ENCODE results near the gene SDSL. TPM values are rescaled to one million over a fixed set of nuclear protein-coding genes. Genes with fewer than 3 reads are reported as not detected.

SDSL gene
- polyA plus RNA-seq, 3 donors = 4.6 to 10.0 (median 6.5) TPM

- H4K20me1 ChIP-seq (ENCODE audit: insufficient read depth, low read length) = no peaks in the 10 kb centered on the region
- WGBS (ENCODE audit: insufficient coverage) = 90% methylated on average over 3 of the region's 6 CpGs
- intact Hi-C loops (cut with micrococcal nuclease) = no loop called here
- Mint-ChIP-seq H3K4me1 (no peaks in the 10 kb centered on the region), H3K27me3 (ENCODE audit: low read depth in 3 of 3) (peaks cover 2 to 8% (median 5%) of the 10 kb centered on the region in 3 donors), H3K36me3 (no peaks in the 10 kb centered on the region), H3K27ac (no peak overlapping the region), H3K9me3 (no peaks in the 10 kb centered on the region), H3K4me3 (no peak overlapping the region)
- no peaks in the 10 kb centered on the region for H3K9me3 ChIP-seq (replicated peaks in 1 of 2; ENCODE audit: control insufficient read depth in 1 of 2, insufficient read depth in 1 of 2, low read length in 2 of 2)
- H3K36me3 ChIP-seq (replicated peaks in 1 of 2; ENCODE audit: control insufficient read depth in 1 of 2, insufficient read depth in 2 of 2, low read length in 2 of 2) = no peaks in the 10 kb centered on the region
- no peak overlapping the region for H3K27ac ChIP-seq (ENCODE audit: low read depth in 1 of 2, low read length in 2 of 2)
- no peak overlapping the region for H2AFZ ChIP-seq (ENCODE audit: insufficient read depth, low read depth, low read length, poor library complexity, severe bottlenecking)
- no peak for TF ChIP-seq CTCF (IDR thresholded peaks at IDR 0.05)
- DNase-seq = no peak
- H3K79me2 ChIP-seq (ENCODE audit: insufficient read depth, low read length) = no peaks in the 10 kb centered on the region
- no peaks in the 10 kb centered on the region for H3K27me3 ChIP-seq (ENCODE audit: control insufficient read depth in 2 of 2, insufficient read depth in 2 of 2, low read length in 2 of 2)
- H3K4me2 ChIP-seq (replicated peaks; ENCODE audit: extremely low read depth, low read length, poor library complexity, severe bottlenecking) = no peak overlapping the region
- no peak overlapping the region for H3K9ac ChIP-seq (ENCODE audit: insufficient read depth, low read length, poor library complexity, severe bottlenecking)
- H3K4me3 ChIP-seq (replicated peaks in 1 of 3; ENCODE audit: low read depth in 2 of 3, low read length in 3 of 3) = no peak overlapping the region
- no peaks in the 10 kb centered on the region for H3K4me1 ChIP-seq (ENCODE audit: control insufficient read depth in 1 of 2, insufficient read depth in 2 of 2, low read length in 2 of 2)
Observed at GRCh38 chr12:113436993-113437728, 15.0 kb downstream of the SDSL start.

DNA sequence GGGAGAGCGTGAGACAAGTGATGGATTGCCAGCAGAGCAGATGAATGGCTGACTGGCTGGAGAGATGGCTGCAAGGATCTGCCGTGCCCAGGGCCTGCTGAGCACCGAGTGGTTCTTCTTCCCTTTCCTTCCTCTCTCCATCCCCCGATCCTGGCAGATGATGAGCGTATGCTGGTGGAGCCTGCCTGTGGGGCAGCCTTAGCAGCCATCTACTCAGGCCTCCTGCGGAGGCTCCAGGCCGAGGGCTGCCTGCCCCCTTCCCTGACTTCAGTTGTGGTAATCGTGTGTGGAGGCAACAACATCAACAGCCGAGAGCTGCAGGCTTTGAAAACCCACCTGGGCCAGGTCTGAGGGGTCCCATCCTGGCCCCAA lies 15.5 kb downstream of the SDSL start:
- no peak overlapping the region for H3K4me3 ChIP-seq (replicated peaks in 1 of 3; ENCODE audit: low read depth in 2 of 3, low read length in 3 of 3)
- no peak for TF ChIP-seq CTCF (IDR thresholded peaks at IDR 0.05)
- Mint-ChIP-seq H3K27ac (no peak overlapping the region), H3K27me3 (ENCODE audit: low read depth in 3 of 3) (peaks cover 2 to 7% (median 5%) of the 10 kb centered on the region in 3 donors), H3K36me3 (no peaks in the 10 kb centered on the region), H3K9me3 (no peaks in the 10 kb centered on the region), H3K4me1 (no peaks in the 10 kb centered on the region), H3K4me3 (no peak overlapping the region)
- no peaks in the 10 kb centered on the region for H4K20me1 ChIP-seq (ENCODE audit: insufficient read depth, low read length)
- WGBS (ENCODE audit: insufficient coverage) = 100% methylated on average over 2 of the region's 9 CpGs
- no peak overlapping the region for H3K4me2 ChIP-seq (replicated peaks; ENCODE audit: extremely low read depth, low read length, poor library complexity, severe bottlenecking)
- H3K9ac ChIP-seq (ENCODE audit: insufficient read depth, low read length, poor library complexity, severe bottlenecking) = no peak overlapping the region
- H3K27ac ChIP-seq (ENCODE audit: low read depth in 1 of 2, low read length in 2 of 2) = no peak overlapping the region
- no peaks in the 10 kb centered on the region for H3K36me3 ChIP-seq (replicated peaks in 1 of 2; ENCODE audit: control insufficient read depth in 1 of 2, insufficient read depth in 2 of 2, low read length in 2 of 2)
- H2AFZ ChIP-seq (ENCODE audit: insufficient read depth, low read depth, low read length, poor library complexity, severe bottlenecking) = no peak overlapping the region
- no peaks in the 10 kb centered on the region for H3K4me1 ChIP-seq (ENCODE audit: control insufficient read depth in 1 of 2, insufficient read depth in 2 of 2, low read length in 2 of 2)
- H3K79me2 ChIP-seq (ENCODE audit: insufficient read depth, low read length) = no peaks in the 10 kb centered on the region
- H3K27me3 ChIP-seq (ENCODE audit: control insufficient read depth in 2 of 2, insufficient read depth in 2 of 2, low read length in 2 of 2) = no peaks in the 10 kb centered on the region
- H3K9me3 ChIP-seq (replicated peaks in 1 of 2; ENCODE audit: control insufficient read depth in 1 of 2, insufficient read depth in 1 of 2, low read length in 2 of 2) = no peaks in the 10 kb centered on the region
- no peak for DNase-seq
- intact Hi-C loops (cut with micrococcal nuclease) = no loop called here

Data from CD14-positive monocyte (primary cell).